SK-N-MC (cell line): ENCODE data around the gene SHROOM3.

Experiments
- EZH2 ChIP-seq: fragments of 200-600 bp; sonication (generic); IDR thresholded peaks from one replicate; pipeline ENCODE4 v1.6.1; 2017; ENCODE audit warnings: antibody characterized with exemption
- POLR2AphosphoS5 ChIP-seq: IDR thresholded peaks from 2 replicates; pipeline ENCODE4 v1.6.1; 2012; ENCODE audit warnings: mild to moderate bottlenecking, low read depth, low read length, borderline replicate concordance

DNA sequence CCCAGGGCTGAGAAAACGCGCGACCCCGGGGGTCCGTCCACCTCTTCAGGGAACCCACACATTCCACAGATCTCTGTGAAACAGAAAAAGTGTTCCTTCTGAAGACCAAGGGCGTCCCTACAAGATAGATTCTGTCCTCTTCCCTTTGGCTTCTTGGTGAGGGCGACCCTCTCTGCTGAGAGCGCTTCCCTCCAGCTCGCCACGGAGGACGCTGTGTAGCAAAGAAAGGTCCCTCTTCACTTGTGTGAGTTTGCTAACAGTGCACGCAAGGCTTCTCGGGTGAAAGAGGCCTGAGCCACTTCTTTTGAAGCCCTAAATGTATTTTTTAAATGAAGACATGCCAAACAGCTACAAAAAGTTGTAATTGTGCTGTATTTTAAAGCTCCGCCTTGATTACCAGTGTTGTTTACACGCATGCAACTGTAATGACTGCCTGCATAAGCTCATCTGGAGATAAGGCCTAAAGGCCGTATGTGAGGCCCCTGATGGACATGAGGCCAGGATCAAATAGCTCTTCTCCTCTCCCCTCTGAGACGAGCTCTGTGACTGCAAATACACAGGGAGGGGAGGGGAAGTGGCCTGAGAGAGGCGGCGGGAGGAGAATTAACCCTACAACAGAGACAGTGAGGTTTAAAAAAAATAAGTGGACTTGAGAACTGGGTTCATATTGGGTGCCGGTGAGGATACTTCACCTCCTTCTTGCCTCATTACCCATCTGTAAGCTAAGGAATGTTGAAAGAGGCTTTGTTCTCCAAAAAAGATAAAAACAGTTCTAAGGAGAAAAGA is 367.4 kb downstream of the SHROOM3 start:
- no peak for TF ChIP-seq EZH2
- no peak for TF ChIP-seq POLR2AphosphoS5
